Omental fat pad (tissue), 4 donors: ENCODE measurements around the gene UBE2D4. TPM values are rescaled to one million over a fixed set of nuclear protein-coding genes. Genes with fewer than 3 reads are reported as not detected.
A peak's percentile ranks its signal among the peaks of the same experiment; 100 is the strongest.

Experiments
- ATAC-seq: fragments of 150-250 bp; one replicate; pipeline ENCODE4 v1.9.1; 2016; ENCODE audit warnings: mild to moderate bottlenecking, moderate library complexity; ENCODE audit not compliant: low FRiP score
- DNase-seq: peaks from one replicate; pipeline ENCODE4 v3.0.0-alpha.2; 2019; ENCODE audit warnings: low spot score
- total RNA-seq, 4 donors: library from RNA; depleted of rRNA; stranded (reverse); fragments of >200 nt; gene quantifications; one replicate each; pipeline ENCODE4 v1.1.0, GENCODE V29; 2016
- TF ChIP-seq, protein P1 (sequence below), 3 donors: fragments of 450-650 bp; IDR thresholded peaks; one replicate each; pipeline ENCODE4 v1.5.1; 2016 to 2017; ENCODE audit warnings: antibody characterized with exemption in 3 of 3, mild to moderate bottlenecking in 3 of 3, moderate library complexity in 2 of 3

The UBE2D4 gene
- total RNA-seq, 4 donors from 2014 or later = 21.4 to 27.1 (median 24.2) TPM

DNA sequence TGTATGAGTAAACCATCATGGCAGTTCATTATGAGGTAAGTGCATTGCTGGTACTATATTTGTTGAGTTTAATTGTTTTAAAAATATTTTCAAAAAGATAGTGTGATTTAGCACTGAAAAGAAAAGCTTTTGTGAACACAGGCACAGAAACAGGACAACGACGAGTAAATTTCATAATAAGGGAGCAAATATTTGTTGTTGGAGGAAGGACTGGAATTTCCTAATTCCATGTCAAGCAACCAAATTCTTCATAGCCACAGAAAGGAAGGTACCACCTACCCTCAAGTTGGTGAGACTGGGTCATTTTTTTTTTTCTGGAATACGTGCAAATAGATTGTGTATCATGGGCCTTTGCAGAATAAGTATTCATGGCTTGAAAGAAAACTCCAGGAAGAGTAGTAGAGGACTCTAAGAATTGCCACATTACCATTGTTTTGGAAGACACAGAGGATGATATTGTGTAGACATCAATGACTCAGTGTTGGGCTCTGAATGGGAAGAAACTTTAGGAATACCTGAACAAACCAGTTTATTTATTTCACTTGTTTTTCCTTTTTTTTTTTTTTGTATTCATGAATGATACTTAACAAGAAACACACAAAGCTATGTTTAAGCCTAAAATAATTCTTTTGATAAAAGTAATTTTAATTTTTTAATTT, 7.8 kb downstream of the UBE2D4 start:
- no peak for ATAC-seq
- TF ChIP-seq, protein P1, sequence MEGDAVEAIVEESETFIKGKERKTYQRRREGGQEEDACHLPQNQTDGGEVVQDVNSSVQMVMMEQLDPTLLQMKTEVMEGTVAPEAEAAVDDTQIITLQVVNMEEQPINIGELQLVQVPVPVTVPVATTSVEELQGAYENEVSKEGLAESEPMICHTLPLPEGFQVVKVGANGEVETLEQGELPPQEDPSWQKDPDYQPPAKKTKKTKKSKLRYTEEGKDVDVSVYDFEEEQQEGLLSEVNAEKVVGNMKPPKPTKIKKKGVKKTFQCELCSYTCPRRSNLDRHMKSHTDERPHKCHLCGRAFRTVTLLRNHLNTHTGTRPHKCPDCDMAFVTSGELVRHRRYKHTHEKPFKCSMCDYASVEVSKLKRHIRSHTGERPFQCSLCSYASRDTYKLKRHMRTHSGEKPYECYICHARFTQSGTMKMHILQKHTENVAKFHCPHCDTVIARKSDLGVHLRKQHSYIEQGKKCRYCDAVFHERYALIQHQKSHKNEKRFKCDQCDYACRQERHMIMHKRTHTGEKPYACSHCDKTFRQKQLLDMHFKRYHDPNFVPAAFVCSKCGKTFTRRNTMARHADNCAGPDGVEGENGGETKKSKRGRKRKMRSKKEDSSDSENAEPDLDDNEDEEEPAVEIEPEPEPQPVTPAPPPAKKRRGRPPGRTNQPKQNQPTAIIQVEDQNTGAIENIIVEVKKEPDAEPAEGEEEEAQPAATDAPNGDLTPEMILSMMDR (IDR thresholded peaks at IDR 0.05) = no peak
- DNase-seq = no peak

DNA sequence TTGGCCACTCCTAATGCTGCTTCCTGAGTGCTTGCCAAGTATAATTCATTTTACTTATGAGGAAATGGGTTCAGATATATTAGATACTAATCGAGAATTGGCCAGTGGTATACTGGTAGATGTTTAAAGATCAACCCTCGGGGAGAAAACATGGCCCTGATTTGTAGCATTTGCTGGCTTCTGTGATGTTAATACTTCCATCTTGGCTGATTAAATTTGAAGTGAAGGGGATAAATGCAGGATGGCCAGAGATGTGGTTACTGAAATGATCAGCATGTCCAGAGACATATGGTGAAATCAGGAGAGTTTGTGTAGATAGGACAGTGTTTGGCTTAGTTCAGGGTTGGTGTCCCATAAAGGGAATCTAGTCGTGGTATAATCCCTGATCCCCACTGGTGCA, 11.2 kb downstream of the UBE2D4 start:
- no peak for ATAC-seq
- DNase-seq = no peak
- TF ChIP-seq, protein P1 (IDR thresholded peaks at IDR 0.05) = no peak

DNA sequence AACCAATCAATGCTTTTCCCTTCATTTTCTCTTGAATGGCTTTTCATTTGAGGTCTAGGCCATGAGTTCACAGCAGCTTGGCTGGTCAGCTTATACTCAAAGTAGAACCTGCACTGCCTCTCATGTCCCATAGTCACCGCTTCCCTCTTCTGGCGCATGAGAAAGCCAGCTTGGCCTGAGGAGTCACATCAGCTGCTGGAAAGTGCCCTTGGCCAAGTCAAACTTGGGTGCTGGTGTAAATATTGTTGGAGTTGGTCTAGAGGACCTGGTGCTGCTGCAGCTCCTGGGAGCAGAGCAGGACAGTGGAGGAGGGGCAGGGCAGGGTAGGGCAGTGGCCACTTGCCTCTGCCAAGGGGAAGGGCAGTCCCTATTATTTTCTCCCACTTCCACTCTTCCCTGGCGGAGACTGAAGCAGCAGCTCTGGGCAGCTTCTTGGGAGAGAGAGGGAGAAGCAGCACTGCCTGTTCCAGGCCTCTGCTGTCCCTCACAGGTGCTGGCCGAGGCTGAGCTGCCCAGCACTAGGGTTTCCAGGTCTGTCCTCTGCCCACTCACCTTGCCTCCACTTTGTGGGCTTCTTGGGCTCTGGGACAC, 12.8 kb downstream of the UBE2D4 start:
- TF ChIP-seq, protein P1 (IDR thresholded peaks at IDR 0.05) = no peak
- no peak for DNase-seq
- ATAC-seq = no peak

DNA sequence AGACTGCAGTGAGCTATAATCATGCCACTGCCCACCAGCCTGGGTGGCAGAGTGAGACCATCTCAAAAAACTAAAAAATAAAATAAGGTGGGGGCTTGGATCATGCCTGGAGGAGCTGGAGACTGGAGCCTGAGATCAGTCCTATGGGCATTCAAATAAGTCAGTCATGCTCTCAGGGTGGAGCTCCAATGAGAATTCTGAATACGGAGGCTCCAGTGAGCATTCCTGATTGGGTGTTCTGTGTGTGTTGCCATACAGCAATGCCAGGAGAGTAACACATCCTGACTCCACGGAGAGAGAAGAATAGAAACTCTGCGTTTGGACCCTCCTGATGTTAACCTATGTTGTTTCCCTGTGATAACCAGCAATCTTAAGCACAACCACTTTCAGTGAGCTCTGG, 16.0 kb downstream of the UBE2D4 start:
- DNase-seq = no peak
- ATAC-seq = no peak
- TF ChIP-seq, protein P1 (IDR thresholded peaks at IDR 0.05) = no peak

DNA sequence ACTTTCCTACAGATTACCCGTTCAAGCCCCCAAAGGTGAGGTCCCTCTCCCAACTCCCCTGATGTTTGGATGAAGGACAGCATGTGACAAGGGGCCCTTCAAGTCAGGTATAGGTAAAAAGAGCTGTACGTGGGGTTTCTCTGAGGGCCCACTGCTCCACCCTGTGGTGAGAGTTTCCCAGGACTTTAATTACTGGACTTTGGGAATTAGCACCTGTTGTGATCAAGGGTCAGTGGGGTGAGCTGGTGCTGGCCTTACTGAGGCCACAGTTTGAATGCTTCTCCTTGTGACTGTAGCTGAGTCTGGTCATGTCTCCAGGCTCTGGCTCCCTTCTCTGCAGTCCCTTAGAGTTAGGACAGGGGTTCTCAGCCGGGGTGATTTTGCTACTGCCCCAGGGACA, 16.8 kb downstream of the UBE2D4 start:
- TF ChIP-seq, protein P1 (IDR thresholded peaks at IDR 0.05) = no peak
- DNase-seq (no peak), ATAC-seq (peak; percentile 14)

DNA sequence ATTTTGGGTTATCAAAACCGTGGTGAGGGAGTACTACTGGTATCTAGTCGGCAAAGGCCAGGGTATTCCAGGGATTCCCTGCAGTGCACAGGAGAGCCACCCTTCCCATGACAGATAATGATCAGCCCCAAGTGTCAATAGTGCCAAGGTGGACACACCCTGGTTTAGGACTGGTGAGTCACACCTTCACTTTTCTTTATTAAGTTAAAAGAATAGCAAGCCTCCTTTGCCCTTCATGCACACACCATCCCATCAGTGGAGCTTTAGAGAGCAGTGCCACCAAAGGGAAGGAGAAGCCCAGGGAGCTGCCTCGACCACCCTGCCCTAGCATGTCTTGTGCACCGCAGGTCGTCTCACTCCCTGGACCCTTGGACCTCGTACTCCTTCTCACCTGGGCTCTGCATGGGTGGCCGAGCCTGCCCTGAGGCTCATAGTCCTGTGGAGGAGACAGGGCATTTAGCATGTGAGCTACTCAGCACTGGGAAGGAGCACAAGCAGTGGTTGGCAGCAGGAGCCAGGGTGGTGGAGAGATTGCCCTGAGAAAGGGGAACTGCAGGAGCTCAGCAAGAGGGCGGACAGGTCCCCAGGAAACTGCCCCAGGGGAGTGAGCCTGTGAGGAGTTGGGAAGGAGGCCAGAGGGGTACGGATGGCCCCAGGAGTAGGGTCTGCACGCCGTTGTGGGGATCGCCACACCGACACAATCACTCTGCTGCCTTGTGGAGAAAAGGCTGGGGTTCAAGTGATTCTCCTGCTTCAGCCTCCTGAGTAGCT, 17.4 kb downstream of the UBE2D4 start:
- TF ChIP-seq, protein P1 (IDR thresholded peaks at IDR 0.05) = no peak
- ATAC-seq (no peak), DNase-seq (no peak)
